ENCODE data around the gene HTATSF1. TPM values are rescaled to one million over a fixed set of nuclear protein-coding genes. Genes with fewer than 3 reads are reported as not detected.

Gene HTATSF1
- total RNA-seq, 1 donor from 2014 or later: 33.1 TPM

- no peaks in the 10 kb centered on the region for H3K4me1 Mint-ChIP-seq (ENCODE audit: low read depth, unreplicated experiment)
- no peak overlapping the region for H3K27ac ChIP-seq (ENCODE audit: low read depth, low read length)
- no peak overlapping the region for H3K9ac ChIP-seq (ENCODE audit: low read length)
- no peak overlapping the region for H2AFZ ChIP-seq (ENCODE audit: low read depth, low read length)
- no peaks in the 10 kb centered on the region for H3K27me3 ChIP-seq (ENCODE audit: insufficient read depth, low read length)
- H3K9me3 Mint-ChIP-seq (ENCODE audit: unreplicated experiment): no peaks in the 10 kb centered on the region
- no peak for TF ChIP-seq CTCF (IDR thresholded peaks at IDR 0.05; ENCODE audit: insufficient read depth, low read depth, low read length)
- no peak for TF ChIP-seq EZH2 (IDR thresholded peaks at IDR 0.05; ENCODE audit: insufficient read depth, low read length)
- FAIRE-seq: no peak
- no peaks in the 10 kb centered on the region for H3K27me3 Mint-ChIP-seq (ENCODE audit: low read depth, unreplicated experiment)
- H3K4me1 ChIP-seq (ENCODE audit: insufficient read depth, low read length): no peaks in the 10 kb centered on the region
- no peak overlapping the region for H3K4me2 ChIP-seq (ENCODE audit: low read length)
- no peak overlapping the region for H3K4me3 Mint-ChIP-seq (ENCODE audit: unreplicated experiment)
- no peak overlapping the region for H3K27ac Mint-ChIP-seq (ENCODE audit: unreplicated experiment)
- H3K4me3 ChIP-seq (ENCODE audit: insufficient read depth, low read depth, low read length): no peak overlapping the region
- no peaks in the 10 kb centered on the region for H4K20me1 ChIP-seq (ENCODE audit: insufficient read depth, low read length)
- H3K9me3 ChIP-seq (ENCODE audit: insufficient read depth, low read depth, low read length): no peaks in the 10 kb centered on the region
- no peaks in the 10 kb centered on the region for H3K79me2 ChIP-seq (ENCODE audit: insufficient read depth, low read length)
- no peaks in the 10 kb centered on the region for H3K36me3 ChIP-seq (ENCODE audit: insufficient read depth, low read length)
- no peak for DNase-seq (ENCODE audit: low read depth)
- H3K36me3 Mint-ChIP-seq (ENCODE audit: low read depth, unreplicated experiment): no peaks in the 10 kb centered on the region
Observed at GRCh38 chrX:136551410-136551809, 54.0 kb downstream of the HTATSF1 start.

- Histone ChIP-seq H3K4me3 (ENCODE audit: insufficient read depth, low read depth, low read length) (no peak overlapping the region), H3K9me3 (ENCODE audit: insufficient read depth, low read depth, low read length) (no peaks in the 10 kb centered on the region), H3K4me2 (ENCODE audit: low read length) (no peak overlapping the region), H3K4me1 (ENCODE audit: insufficient read depth, low read length) (no peaks in the 10 kb centered on the region), H3K36me3 (ENCODE audit: insufficient read depth, low read length) (no peaks in the 10 kb centered on the region), H2AFZ (ENCODE audit: low read depth, low read length) (no peak overlapping the region), H3K27ac (ENCODE audit: low read depth, low read length) (no peak overlapping the region), H4K20me1 (ENCODE audit: insufficient read depth, low read length) (no peaks in the 10 kb centered on the region), H3K9ac (ENCODE audit: low read length) (no peak overlapping the region), H3K27me3 (ENCODE audit: insufficient read depth, low read length) (no peaks in the 10 kb centered on the region), H3K79me2 (ENCODE audit: insufficient read depth, low read length) (no peaks in the 10 kb centered on the region)
- H3K36me3 Mint-ChIP-seq (ENCODE audit: low read depth, unreplicated experiment): no peaks in the 10 kb centered on the region
- no peak for TF ChIP-seq CTCF (IDR thresholded peaks at IDR 0.05; ENCODE audit: insufficient read depth, low read depth, low read length)
- no peak for TF ChIP-seq EZH2 (IDR thresholded peaks at IDR 0.05; ENCODE audit: insufficient read depth, low read length)
- no peaks in the 10 kb centered on the region for H3K27me3 Mint-ChIP-seq (ENCODE audit: low read depth, unreplicated experiment)
- DNase-seq (ENCODE audit: low read depth) (no peak), FAIRE-seq (peak; percentile 64)
- no peaks in the 10 kb centered on the region for H3K4me1 Mint-ChIP-seq (ENCODE audit: low read depth, unreplicated experiment)
- H3K9me3 Mint-ChIP-seq (ENCODE audit: unreplicated experiment): no peaks in the 10 kb centered on the region
- H3K27ac Mint-ChIP-seq (ENCODE audit: unreplicated experiment): no peak overlapping the region
- no peak overlapping the region for H3K4me3 Mint-ChIP-seq (ENCODE audit: unreplicated experiment)
Observed at GRCh38 chrX:136555694-136556093, 58.3 kb downstream of the HTATSF1 start.

Small RNAs within 50 kb of the gene (microRNA-seq; reads per million reads assigned to microRNA genes)
- gene MIR934: 66.8 reads per million, percentile 62 among the genes with 10 or more reads in this experiment

Other genes starting within 250 kb of the HTATSF1 start
- 15.0 and 19.4 TPM in 2 replicates for gene MAP7D3, start 246.2 kb upstream of the HTATSF1 start, total RNA-seq
- gene ADGRG4, start 196.6 kb upstream of the HTATSF1 start, total RNA-seq: 0.14 and 0.19 TPM in 2 replicates
- gene BRS3, start 9.6 kb upstream of the HTATSF1 start, total RNA-seq: not detected in 2 replicates
- 1.3 TPM in 1 of 2 replicates, not detected in the other for gene VGLL1, start 34.6 kb downstream of the HTATSF1 start, total RNA-seq
- gene CD40LG, start 150.6 kb downstream of the HTATSF1 start, total RNA-seq: not detected in 2 replicates

Measured in astrocyte (in vitro differentiated cells and primary cell).